Esophagus muscularis mucosa (tissue), 4 donors: ENCODE measurements around the gene FRY. TPM values are rescaled to one million over a fixed set of nuclear protein-coding genes. Genes with fewer than 3 reads are reported as not detected.

Experiments used
- DNase-seq: peaks from one replicate; pipeline ENCODE4 v3.0.0-alpha.2; 2017; ENCODE audit errors: extremely low spot score
- H3K27ac ChIP-seq, 4 donors: fragments of 200-600 bp; sonication (generic); replicated peaks in 1 of 4; 1 replicate in 3 of 4; 2 replicates in 1 of 4; pipeline ENCODE4 v1.5.1; 2016 to 2019; ENCODE audit warnings: mild to moderate bottlenecking in 1 of 4
- H3K27me3 ChIP-seq, 4 donors: fragments of 200-600 bp; sonication (generic); one replicate each; pipeline versions ENCODE4 v1.5.1 to v1.6.0; 2016 to 2019
- H3K36me3 ChIP-seq, 4 donors: fragments of 200-600 bp; sonication (generic); one replicate each; pipeline ENCODE4 v1.5.1; 2016 to 2019
- H3K4me1 ChIP-seq, 4 donors: fragments of 200-600 bp; sonication (generic); one replicate each; pipeline ENCODE4 v1.5.1; 2016 to 2019
- H3K4me3 ChIP-seq, 4 donors: fragments of 200-600 bp; sonication (generic); 1 replicate in 2 of 4; 2 replicates in 2 of 4; pipeline ENCODE4 v1.5.1; 2016 to 2019; ENCODE audit warnings: mild to moderate bottlenecking in 4 of 4, moderate library complexity in 1 of 4
- H3K9me3 ChIP-seq, 4 donors: fragments of 200-600 bp; sonication (generic); 1 replicate in 3 of 4; 2 replicates in 1 of 4; pipeline ENCODE4 v1.5.1; 2016 to 2019
- EP300 ChIP-seq: sonication (generic); formaldehyde crosslinking; IDR thresholded peaks from one replicate; pipeline ENCODE4 v1.6.1; 2017; ENCODE audit warnings: antibody characterized with exemption
- POLR2A ChIP-seq: fragments of 450-650 bp; IDR thresholded peaks from one replicate; pipeline ENCODE4 v1.6.1; 2017; ENCODE audit warnings: antibody characterized with exemption, moderate library complexity, mild to moderate bottlenecking, low read depth
- POLR2AphosphoS5 ChIP-seq, 2 donors: sonication (generic); formaldehyde crosslinking; IDR thresholded peaks; one replicate each; pipeline ENCODE4 v1.6.1; 2017; ENCODE audit warnings: antibody characterized with exemption in 2 of 2
- WGBS: methylation state at CpG from one replicate; pipeline ENCODE4 v1.1.5; 2018; 5-methylcytosine and 5-hydroxymethylcytosine counted together
- intact Hi-C: fragments of 100-400 bp; cut with DNase I; formaldehyde crosslinking; loops from one replicate; pipeline ENCODE4 v1.15.1; 2023
- total RNA-seq, 4 donors: library from RNA; depleted of rRNA; stranded (reverse); fragments of >200 nt; gene quantifications; one replicate each; pipeline versions ENCODE4 v1.1.0 to v1.2.1, GENCODE V29; 2016
- TF ChIP-seq, protein P1 (sequence below), 3 experiments: fragments of 200-600 bp in 2 of 3; fragments of 450-650 bp in 1 of 3; sonication (generic) in 2 of 3; IDR thresholded peaks; one replicate each; pipeline ENCODE4 v1.5.1; 2017 to 2019; ENCODE audit warnings: antibody characterized with exemption in 3 of 3, mild to moderate bottlenecking in 2 of 3, moderate library complexity in 1 of 3

FRY gene
- total RNA-seq, 4 donors from 2014 or later = 104 to 276 (median 135) TPM

DNA sequence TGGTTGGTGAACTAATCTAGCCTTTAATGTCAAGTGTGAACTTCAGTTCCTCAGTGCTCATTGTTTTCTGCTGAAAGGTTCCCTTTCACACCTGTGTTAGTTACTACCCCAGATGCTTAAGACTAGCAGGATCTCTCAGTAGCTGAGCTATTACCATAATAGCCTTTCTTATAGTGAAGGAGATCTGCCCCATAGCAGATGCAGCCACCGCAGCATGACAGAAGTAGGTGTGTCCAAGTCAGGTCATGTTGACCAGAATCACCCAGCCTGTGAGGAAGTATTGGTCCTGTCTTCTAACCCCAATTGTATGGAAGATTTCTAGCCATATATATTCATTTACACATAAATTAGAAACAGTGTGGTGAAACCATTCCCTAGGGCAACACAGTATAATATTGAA lies 246.3 kb downstream of the FRY start:
- Histone ChIP-seq H3K4me3 (no peak overlapping the region), H3K27me3 (no peaks in the 10 kb centered on the region), H3K36me3 (peaks cover 41 to 97% (median 73%) of the 10 kb centered on the region in 4 donors), H3K27ac (no peak overlapping the region), H3K4me1 (peaks cover 2 to 7% (median 5%) of the 10 kb centered on the region in 4 donors), H3K9me3 (no peaks in the 10 kb centered on the region)
- DNase-seq = no peak
- intact Hi-C loops = no loop called here
- WGBS = 100% methylated on average over 1 of the region's 1 CpG
- TF ChIP-seq POLR2AphosphoS5 (IDR thresholded peaks at IDR 0.05) (no peak), EP300 (no peak), POLR2A (no peak)
- TF ChIP-seq, protein P1, sequence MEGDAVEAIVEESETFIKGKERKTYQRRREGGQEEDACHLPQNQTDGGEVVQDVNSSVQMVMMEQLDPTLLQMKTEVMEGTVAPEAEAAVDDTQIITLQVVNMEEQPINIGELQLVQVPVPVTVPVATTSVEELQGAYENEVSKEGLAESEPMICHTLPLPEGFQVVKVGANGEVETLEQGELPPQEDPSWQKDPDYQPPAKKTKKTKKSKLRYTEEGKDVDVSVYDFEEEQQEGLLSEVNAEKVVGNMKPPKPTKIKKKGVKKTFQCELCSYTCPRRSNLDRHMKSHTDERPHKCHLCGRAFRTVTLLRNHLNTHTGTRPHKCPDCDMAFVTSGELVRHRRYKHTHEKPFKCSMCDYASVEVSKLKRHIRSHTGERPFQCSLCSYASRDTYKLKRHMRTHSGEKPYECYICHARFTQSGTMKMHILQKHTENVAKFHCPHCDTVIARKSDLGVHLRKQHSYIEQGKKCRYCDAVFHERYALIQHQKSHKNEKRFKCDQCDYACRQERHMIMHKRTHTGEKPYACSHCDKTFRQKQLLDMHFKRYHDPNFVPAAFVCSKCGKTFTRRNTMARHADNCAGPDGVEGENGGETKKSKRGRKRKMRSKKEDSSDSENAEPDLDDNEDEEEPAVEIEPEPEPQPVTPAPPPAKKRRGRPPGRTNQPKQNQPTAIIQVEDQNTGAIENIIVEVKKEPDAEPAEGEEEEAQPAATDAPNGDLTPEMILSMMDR (IDR thresholded peaks at IDR 0.05) = no peak

DNA sequence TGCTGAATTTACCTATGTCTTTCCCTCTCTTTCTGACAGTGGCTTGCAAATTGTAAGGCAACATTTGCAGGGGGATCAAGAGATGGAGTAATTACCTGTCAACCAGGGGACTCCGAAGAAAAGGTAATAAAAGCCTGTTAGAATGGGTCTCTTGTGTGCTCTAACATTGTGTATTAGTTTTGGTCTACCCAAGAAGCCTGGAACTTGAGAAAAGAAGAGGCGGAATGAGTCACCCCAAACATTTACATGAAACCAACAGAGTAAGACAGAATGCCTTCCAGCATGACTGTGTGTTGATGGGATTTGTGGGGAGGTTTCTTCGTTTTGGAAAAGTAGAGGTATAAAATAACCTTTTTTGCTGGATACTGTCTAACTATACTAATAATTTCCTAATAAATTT lies 246.9 kb downstream of the FRY start:
- intact Hi-C loops = no loop called here
- Histone ChIP-seq H3K4me1 (peaks cover 4 to 13% (median 7%) of the 10 kb centered on the region in 4 donors), H3K36me3 (peaks cover 41 to 97% (median 70%) of the 10 kb centered on the region in 4 donors), H3K9me3 (no peaks in the 10 kb centered on the region), H3K4me3 (no peak overlapping the region), H3K27ac (no peak overlapping the region), H3K27me3 (no peaks in the 10 kb centered on the region)
- WGBS = 83% methylated on average over 3 of the region's 3 CpGs
- TF ChIP-seq EP300 = no peak
- TF ChIP-seq POLR2AphosphoS5 (IDR thresholded peaks at IDR 0.05) = no peak
- TF ChIP-seq, protein P1 (IDR thresholded peaks at IDR 0.05) = no peak
- no peak for TF ChIP-seq POLR2A
- DNase-seq = no peak

DNA sequence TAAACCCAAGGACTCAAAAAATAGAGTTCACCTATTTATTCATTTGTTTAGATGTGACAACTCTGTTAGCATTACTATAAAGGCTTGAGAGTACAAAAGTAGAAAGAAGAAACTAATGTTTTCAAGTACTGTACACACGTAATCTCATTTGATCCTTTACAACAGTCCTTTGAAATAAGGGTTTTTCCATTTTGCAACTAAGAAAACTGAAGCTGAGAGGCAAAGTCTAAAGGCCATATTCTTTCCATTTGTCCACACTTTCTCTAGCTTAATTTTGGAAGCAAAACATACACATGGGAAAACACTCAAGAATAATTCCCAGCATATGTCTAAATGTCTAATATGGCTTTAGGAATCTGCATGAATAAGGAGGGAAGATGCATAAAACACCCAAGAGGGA lies 249.5 kb downstream of the FRY start:
- H3K27ac ChIP-seq = no peak overlapping the region
- H3K36me3 ChIP-seq = peaks cover 31 to 77% (median 51%) of the 10 kb centered on the region in 4 donors
- intact Hi-C loops = no loop called here
- WGBS = 76% methylated on average over 1 of the region's 1 CpG
- no peak overlapping the region for H3K4me3 ChIP-seq
- peaks cover 27 to 40% (median 32%) of the 10 kb centered on the region in 4 donors for H3K4me1 ChIP-seq
- H3K9me3 ChIP-seq = no peaks in the 10 kb centered on the region
- TF ChIP-seq EP300 (no peak), POLR2A (no peak), POLR2AphosphoS5 (IDR thresholded peaks at IDR 0.05) (no peak)
- TF ChIP-seq, protein P1 (IDR thresholded peaks at IDR 0.05) = no peak
- no peaks in the 10 kb centered on the region for H3K27me3 ChIP-seq
- DNase-seq = no peak

DNA sequence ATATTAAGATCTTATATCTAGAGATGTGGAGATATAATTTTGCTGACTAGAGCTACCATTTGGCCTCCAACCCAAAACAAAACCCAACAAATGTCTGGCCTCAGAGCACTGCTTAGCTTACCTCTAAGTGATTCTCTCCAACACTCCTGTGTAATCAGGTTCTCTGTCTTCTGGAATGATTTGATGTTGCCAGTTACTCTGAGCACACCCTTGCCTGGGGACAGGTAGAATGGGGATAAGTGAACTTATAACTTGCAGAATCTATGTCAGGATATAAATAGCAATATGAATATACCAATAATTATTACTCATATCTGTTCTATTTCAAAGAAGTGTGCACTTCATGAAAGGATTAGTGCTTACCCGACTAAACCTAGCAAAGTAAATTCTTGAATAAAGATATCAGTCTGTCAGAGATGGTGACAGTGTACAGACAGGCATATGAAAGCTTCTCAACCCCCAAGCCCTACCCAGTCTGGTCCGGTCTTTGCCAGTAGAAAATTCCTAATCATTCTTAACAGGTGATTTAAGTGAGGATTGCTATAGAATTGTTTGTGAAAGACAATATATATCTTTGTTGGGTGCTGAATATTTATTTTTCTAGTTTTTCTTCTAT lies 250.6 kb downstream of the FRY start:
- Histone ChIP-seq H3K27me3 (no peaks in the 10 kb centered on the region), H3K27ac (no peak overlapping the region), H3K36me3 (peaks cover 22 to 66% (median 39%) of the 10 kb centered on the region in 4 donors), H3K4me1 (peaks cover 28 to 42% (median 34%) of the 10 kb centered on the region in 4 donors), H3K9me3 (no peaks in the 10 kb centered on the region), H3K4me3 (no peak overlapping the region)
- WGBS = 68% methylated on average over 2 of the region's 2 CpGs
- TF ChIP-seq EP300 = no peak
- TF ChIP-seq, protein P1 (IDR thresholded peaks at IDR 0.05) = no peak
- no peak for TF ChIP-seq POLR2AphosphoS5 (IDR thresholded peaks at IDR 0.05)
- DNase-seq = no peak
- intact Hi-C loops = no loop called here
